ENCODE results near the gene JPH3.

Gene JPH3

DNA sequence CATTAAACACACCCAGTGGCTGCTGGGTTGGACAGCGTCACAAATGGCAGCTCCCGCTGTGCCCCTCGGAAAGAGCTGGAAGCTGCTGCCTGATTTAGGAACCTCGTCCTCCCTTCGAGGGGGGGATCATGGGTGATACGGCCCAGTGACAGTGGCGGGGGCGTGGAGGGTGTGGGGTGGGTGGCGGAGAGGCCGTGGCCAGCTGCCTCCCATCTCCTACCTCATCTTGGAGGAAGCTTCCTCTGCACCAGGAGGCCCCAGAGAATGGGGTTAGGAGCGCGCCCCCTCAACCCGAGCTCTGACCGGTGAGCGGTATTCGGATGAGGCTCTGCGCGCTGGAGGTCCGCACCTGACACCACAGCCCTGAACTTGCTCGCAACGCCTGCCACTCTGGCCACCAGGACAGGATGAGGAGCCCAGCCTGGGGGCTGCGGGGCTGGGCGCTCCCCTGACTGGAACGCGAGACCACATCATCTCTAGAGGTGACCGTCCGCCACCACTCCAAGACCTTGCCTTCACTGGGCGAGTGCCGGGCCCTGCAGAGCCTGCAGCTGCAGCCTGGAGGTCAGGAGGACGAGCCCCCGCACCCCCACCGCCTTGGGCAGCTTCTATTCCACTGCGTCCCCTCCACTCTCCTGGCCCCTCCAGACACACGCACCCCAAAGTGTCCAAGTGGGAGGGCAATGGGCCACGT is 82.5 kb downstream of the JPH3 start:
- no peak for DNase-seq

DNA sequence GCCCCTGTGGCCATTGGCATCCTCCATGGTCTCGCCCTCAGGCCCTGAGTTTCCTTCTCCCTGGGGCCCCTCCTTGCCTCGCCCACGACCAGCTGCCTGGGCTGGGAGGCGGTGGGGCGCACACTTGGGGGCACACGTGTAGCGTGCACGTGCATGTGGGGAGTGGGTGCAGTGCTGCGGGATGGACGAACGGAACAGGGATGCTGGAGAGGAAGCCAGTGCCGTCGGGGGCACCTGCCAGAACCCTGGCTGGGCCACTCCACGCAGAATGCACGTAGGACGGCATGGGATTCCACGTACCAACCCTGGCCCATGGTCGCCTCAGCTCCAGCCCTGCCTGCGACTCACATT is 83.1 kb downstream of the JPH3 start:
- no peak for DNase-seq

DNA sequence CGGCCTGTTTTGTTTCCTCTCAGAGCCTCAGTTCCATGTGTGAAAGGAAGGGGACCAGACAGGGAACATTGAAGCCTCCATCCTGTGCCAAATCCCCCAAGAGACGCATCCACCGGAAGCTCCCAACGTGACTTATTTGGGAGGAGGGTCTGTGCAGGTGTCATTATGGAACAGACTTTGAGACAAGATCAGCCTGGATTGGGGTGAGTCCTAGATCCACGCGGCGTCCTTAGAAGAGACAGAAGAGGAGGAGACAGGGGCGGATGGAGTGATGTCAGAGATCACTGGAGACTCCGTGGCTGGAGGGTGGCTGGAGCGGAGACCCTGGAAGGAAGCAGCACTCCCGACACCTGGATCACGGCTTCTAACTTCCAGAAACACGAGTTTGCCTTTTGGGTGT is 83.5 kb downstream of the JPH3 start:
- no peak for DNase-seq

DNA sequence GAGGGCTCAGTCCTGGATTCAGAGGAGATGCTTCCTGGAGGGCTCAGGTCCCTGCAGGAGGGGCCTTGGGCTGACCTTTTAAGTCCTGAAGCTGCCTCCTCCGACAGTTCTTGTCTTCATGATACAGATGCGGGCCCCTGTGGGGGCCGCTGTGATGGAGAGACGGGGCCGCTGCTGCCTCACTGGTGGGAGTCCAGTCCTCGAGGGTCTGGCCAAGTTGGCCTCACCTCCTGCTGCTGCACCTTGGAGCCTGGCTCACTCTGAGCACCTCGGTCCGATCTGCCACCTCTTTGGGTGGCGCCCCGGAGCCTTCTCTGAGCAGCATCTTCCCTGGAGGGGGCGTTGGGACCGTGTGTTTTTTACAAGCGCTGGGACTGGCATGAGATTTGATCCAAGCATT is 84.4 kb downstream of the JPH3 start:
- DNase-seq: no peak

DNA sequence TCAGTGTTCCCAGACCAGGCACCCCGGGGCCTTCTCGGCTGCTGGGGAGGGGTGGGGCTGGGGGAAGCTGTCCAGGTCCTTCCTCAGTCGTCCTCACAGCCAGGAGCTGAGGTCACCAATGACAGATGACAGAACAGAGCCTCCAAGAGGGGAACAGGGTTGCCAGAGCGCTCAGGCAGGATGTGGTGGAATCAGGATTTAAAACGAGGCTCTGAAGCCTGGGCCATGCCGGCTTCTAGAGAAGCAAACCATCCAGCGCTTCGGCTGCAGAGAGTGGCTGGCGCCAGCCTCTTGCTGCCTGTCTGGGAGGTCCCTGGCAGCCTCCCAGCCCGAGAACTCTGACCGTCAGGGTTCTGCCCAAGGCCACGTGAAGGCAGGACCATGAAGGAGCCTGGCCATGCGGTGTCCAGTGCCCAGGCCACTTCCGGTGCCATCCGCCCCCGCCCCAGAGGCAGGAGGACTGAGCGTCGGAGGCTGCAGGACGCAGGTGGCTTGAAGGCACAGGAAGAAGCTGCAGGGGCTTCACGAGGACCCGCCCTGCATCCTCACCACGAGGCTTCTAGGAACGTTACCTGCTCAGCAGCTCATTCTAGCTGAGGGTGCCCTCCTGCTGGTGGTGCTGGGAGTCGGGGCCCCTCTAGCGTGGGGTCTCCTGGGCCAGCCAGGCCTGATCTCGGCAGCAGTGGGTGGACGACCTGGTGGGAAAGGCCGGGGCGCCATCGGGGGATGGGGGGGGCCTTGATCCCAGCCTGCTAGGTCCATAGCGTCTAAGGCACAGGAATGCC is 85.0 kb downstream of the JPH3 start:
- no peak for DNase-seq

DNA sequence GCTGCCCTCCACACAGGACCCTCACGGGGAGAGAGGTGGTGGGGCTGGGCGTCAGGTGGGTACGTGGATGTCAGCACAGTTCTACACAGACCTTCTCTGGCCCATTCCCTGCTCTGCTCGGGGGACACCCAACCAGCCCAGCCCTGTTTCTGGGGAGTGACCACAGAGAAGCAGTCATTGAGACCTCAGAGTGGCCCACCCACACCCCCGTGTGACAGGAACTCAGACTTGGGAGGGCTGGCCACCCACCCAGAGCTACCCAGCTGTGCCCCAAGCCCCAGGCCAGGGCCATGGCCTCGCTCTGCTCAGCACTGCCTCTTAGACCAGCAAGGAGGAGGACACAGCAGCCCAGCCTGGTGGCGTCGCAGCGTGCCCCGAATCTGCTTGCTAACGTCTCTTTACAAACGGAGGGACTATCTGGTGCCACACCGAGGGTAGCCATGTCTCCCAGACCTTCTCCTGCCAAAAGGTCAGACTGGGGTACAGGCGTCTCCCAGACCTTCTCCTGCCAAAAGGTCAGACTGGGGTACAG is 85.8 kb downstream of the JPH3 start:
- DNase-seq: no peak

DNA sequence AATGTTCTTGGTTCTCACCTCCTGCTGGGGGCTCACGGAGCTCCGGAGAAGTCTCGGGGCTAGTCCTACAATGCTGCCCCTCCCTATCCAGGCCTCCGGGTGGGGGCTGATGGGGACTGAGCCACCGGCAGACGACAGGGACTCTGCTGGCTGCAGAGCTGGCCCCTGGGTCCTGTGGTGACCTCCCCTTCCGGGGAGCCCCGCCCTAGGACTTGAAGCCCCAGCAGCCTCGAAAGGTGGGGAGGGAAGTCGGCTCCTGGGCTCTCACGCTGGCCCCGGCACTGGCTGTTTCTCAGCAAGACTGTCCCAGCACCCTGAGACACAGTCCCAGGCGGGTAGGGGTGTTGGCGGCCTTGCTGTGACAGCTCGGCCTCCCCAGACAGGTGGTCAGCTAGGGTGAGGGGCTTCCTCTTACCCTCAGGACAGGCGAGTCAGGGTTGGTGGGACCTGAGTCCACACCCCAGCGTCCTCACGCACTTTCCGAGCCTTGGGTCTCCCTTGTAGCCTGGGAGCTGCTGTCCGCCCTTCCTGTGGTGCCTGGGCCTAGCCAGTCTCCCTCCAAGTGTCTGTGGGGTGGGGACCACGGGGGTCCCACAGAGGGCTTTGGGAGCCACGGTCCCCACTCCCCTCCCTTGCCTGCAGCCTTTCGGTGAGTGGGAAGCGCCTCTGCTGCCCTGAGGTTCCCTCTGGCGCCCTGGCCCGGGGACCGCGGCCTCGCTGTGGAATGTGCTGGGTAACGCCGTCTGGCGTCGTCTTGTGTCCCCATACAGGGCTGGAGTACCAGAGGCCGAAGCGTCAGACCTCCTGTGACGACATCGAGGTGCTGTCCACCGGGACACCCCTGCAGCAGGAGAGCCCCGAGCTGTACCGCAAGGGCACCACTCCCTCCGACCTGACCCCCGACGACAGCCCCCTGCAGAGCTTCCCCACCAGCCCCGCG is 86.8 kb downstream of the JPH3 start:
- DNase-seq: no peak

DNA sequence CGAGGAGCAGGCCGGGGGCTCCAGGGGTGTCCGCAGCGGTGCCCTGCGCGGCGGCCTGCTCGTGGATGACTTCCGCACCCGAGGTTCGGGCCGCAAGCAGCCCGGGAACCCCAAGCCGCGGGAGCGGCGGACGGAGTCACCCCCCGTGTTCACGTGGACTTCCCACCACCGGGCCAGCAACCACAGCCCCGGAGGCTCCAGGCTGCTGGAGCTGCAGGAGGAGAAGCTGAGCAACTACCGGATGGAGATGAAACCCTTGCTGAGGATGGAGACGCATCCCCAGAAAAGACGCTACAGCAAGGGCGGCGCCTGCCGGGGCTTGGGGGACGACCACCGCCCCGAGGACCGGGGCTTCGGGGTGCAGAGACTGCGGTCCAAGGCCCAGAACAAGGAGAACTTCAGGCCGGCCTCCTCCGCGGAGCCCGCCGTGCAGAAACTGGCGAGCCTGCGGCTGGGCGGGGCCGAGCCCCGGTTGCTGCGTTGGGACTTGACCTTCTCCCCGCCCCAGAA is 87.7 kb downstream of the JPH3 start:
- DNase-seq: no peak

DNA sequence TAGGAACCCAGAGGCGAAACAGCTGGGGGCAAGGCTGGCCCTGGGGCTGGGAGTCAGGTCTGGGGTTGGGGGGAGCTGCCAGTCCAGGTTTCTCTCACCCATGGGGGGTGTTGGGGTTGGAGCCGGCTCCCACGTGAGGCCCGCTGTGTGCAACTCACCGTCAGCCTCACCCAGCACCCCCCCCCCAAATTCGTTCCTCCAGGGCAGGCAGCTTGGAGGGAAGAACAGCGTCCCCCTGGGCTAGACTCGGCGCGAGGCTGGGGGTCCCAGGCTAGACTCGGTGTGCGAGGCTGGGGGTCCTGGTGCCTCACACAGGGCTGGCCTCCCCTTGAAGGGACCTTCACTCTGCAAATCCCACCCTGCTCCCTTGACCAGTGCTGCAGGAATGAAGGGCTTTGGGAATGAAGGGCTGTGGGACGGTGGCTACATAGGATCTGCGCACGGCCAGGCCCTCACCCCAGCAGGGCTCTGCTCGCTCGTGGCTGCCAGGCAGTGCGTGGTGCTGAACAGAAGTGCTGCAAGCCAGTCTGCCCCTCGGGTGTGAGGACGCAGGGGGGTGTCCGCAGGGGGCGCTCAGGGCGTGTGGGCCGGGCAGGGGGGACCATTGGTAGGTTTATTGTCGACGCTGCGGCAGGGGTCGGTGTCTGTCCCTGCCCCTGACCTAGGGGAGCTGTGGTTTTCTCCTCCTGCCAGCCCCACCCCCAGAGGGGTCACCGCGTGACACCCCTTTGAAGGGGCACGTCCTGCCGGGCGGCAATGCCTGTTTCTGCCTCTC is 88.8 kb downstream of the JPH3 start:
- DNase-seq: no peak

DNA sequence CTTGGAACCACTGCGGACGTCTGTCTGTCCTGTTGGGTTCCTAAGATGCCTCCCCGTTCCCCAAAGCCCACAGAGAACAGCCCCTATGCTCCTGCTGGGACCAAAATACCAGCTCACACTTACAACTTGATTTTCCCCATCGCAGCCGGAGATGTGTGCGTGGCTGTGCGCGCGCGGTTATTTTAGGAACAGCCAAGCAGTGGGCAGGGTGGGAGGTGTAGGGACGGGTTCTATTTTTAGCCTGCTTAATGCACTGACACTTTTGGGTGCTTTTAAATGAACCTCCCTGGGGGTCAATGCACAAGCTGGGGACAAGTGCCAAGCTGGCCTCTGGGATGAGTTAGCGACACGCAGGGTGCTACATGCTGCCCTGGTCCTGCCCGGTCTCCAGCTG is 89.4 kb downstream of the JPH3 start:
- no peak for DNase-seq

DNA sequence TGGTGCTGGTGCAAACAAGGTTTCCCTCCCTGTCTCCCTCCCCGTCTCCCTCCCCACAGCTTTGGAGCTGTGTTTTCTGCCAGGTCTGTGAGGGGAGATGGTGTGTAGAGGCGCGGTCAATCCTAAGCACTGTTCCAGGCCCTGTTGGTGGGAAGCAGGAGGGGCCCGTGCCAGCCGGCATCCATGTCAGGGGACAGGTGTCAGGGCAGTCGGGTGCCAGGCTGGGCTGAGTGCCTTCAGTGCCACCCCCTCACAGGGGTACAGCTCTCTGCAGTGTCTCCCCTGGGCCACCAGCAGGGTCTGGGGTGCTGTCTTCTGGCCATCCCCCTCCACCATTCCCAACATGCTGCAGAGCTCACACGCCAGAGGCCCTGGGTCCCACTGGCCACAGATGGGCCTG is 89.9 kb downstream of the JPH3 start:
- DNase-seq: no peak

DNA sequence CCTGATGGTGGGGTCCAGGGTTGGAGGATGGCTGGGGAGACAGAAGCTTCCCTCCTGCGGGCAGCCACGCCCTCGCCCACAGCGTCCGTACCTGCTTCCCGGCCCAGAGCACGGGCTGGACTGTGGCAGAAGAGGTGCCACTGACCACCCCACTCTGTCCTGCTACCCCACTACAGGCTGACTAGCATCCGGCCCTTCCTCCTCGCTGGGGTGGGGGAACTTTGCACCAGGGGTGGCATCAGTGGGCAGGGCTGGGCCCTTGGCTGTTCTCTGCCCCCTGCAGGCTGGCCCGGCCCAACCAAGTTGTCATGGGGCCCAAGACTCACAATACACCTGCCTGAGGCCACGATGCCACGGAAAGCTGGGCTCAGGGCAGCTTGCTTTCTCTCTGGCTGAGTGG is 90.4 kb downstream of the JPH3 start:
- no peak for DNase-seq

DNA sequence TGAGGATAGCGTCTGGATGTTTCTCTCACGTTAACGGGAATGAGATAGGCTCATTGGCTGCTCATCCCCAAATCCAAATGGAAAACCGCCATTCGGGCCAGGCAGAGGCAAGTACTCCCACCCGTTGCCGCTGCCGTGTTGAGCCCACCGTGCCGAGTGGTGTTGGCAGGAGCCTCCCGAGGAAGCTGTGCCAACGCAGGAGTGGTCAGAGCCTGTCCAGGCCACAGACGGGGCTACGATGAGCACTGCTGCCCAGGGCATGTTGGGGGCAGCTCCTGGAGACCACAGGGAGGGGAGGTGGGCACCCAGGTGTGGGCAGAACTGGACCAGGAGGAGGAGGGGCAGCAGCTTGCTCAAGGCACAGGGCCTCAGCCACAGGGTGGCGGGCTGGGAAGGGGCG is 91.5 kb downstream of the JPH3 start:
- DNase-seq: no peak

DNA sequence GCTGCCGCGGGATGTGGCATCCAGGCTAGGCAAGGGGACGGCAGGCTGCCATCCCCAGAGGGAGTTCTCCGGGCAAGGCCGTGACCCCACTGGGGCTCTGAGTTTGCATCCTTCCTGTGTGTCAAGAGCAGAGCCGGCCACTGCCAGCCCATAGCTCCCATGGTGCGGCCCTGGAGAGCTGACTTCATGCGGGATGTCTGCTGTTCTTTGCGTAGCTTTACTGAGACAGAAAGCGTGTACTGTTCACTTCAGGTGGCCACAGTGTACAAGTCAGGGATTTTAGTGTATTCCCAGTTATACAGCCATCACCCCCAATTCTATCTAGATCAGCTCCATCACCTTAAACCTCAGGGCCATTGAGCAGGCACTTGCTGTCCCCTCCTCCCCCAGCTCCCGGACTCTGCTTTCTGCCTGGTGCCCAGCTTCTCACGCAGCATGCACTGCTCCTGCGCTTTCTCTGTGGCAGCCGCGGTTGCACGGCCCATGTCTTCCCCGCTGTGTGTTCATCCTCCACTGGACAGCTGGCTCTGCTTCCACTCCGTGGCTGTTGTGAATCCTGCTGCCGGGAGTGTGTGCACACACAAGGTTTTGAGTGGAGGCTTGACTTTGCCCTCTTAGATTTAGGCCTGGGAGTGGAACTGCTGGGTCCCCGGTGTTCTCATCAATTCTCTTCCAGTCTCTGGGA is 92.3 kb downstream of the JPH3 start:
- DNase-seq: no peak

DNA sequence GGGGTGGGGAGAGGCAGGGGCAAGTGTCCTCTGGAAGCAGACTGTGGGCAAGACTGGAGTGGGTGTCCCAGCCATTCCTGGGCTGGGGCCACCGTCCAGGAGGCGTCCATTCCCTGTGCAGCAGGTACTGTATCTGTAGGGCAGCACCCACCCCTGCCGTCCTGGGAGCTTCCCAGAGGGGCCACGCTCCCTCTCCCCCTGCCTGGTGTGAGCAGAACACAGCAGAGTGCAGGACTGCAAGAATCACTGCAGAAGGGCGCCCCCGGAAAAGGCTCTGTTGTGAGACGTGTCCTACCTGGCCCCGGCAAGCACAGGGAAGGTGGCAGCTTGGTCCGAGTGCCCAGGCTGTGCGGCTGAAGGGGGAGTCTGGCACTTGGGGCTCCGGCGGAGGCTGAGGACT is 93.2 kb downstream of the JPH3 start:
- no peak for DNase-seq

DNA sequence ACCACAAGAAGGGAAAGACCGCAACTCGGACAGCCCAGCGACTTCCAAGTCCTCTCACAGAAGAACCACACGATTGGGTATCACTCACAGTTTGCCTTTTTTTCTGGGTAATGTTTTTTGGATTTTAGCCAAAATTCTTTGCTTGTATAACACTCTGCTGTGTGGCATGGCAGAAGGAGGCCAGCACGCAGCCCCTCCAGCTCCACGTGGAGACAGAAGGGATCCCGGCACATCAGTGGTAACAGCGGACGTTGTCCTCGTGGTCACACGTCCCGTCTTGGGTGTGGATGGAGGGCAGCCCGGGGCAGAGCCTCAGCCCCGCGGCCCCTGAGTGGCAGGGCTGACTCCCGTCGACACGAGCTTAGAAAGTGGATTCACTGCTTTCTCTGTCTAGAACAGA is 94.4 kb downstream of the JPH3 start:
- no peak for DNase-seq

DNA sequence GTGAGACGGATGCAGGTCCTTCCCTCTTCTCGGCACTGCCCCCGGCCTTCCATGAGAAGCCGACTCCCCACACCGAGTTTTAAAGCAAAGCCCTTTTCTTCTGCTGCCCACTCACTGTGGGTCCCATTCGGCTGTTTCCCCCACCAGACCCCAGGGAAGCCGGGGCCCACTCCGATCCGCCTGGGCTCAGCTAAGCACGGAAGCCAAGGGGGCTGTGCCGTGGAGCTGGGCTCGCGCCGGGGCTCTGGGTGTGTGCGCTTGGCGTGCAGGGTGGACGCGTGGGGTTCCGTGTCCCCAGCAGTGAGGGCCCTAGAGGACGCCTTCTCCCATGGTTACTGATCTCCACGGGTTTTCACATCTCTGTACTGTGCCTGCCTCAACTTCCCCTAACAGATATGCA is 94.9 kb downstream of the JPH3 start:
- no peak for DNase-seq

DNA sequence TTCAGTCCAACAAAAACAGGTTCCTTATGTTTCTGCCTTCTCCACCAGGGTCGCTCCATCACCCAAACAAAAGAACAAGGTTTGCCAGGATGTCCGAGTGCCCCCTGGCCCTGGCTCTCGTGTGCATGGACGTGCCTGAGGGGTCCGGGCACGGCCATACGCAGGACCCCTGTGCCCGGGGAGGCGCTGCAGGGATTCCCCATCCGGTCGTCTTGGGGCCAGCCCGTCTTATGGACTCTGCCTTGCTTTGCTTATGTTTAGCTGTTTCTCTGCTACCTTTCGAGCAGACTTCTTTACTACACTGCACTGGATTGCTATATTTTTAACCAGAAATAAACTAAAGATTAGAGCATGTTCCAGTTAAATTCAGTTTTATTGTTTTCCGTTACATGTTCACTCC is 95.5 kb downstream of the JPH3 start:
- DNase-seq: no peak

DNA sequence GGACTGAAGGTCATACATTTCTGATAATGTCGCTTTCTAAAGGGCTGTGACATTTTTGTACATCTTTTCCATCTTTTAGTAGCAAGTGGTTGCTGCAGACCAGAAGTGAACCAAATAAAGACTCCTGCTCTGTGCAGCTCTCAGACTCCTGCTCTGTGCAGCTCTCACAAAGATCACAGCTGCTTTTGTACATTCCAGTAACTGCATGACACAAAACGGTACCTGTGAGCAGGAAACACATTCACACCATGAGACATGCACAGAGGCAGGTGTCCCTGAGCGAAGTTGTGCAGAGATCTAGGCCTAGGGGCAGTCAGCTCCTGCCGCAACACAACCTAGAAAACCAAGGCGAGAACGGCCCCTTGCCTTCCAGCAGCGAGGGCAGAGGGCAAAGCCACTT is 95.9 kb downstream of the JPH3 start:
- no peak for DNase-seq

DNA sequence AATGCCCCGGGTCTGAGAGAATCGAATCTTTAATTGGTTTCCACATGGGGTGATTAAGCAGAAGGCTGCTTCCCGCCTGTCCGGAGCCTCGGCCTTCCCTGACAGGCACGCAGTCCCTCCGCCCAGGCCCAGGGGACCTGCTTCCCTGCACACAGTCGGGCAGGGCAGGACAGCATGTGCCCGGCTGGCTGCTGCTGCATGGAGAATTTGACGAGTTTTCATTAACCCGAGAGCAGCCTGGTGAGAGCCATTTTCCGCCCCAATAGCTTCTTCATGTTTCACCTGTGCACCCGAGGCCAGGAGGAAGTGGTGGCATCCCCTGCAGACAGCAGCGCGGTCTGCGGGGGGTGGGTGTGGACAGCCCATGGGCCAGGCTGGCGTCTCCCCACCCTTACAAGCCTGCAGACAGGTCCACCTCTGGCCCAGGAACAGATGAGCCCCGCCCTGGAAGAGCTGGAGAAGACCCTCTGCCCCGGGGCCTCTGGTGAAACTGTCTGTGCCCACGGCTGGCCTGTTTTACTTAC is 96.4 kb downstream of the JPH3 start:
- no peak for DNase-seq

DNA sequence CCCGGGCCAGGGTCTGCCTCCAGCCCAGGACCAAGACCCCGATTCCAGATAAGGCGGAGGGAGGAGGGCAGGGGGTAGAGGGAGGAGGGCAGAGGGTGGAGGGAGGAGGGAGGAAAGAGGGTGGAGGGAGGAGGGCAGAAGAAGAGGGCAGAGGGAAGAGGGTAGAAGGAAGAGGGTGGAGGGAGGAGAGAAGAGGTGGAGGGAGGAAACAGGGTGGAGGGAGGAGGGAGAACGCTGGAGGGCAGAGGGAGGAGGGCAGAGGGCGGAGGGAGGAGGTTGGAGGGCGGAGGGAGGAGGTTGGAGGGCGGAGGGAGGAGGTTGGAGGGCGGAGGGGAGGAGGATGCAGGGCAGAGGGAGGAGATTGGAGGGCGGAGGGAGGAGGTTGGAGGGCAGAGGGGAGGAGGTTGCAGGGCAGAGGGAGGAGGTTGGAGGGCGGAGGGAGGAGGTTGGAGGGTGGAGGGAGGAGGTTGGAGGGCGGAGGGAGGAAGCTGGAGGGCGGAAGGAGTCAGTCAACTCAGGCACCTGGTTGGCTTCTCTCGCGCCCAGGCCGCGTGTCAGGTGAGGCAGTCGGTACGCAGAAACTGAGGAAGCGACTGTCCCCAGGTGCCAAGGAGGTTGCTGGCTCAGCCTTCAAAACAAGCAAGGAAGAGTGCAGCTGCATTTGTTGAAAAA is 98.2 kb downstream of the JPH3 start:
- DNase-seq: no peak

All from GOT3 (cell line).